ENCODE results near the gene TPST1. TPM values are rescaled to one million over a fixed set of nuclear protein-coding genes. Genes with fewer than 3 reads are reported as not detected.
A peak's percentile ranks its signal among the peaks of the same experiment; 100 is the strongest.

TPST1 gene
- polyA plus RNA-seq, 1 of the 3 experiments (the other 2 are of a cell fraction), result 36.4 TPM

DNA sequence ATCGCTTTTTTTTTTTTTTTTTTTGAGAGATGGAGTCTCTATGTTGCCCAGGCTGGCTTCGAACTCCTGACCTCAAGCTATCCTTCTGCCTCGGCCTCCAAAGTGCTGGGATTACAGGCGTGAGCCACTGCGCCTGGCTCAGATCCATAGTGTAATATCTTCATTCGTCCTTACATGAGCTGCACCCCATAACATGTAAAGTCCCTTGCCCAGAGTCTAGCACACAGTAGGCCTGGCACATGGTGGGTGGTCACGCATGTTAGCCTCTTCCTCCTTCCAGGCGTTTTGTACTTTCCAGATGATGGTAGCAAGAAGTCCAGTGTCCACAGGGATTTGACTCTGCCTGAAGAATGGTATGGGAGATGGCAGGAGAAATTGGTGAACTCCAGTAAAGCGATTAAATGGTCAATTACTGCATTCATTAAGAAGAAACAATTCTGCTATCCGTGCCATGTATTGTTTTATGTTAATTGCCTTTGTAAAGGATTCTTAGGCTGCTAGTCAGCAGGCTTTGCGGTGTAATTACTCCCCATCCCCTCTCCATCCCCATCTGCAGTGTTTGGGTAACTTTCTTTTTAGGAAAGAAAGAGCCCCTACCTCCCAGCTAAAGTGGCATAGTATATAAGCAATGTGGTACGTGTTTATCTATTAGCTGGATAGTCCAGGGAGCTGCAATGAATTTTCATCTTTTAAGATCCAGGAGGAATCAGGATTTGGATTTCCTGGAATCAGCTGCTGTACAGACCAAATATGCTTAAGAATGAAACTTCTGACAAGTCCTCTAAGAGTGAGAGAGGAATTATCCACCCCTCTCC lies 1.2 kb downstream of the TPST1 start:
- Histone ChIP-seq H3K4me1 (ENCODE audit: control insufficient read depth in 1 of 2, insufficient read depth in 2 of 2, low read depth in 1 of 2, low read length in 1 of 2) (peaks cover 12 to 18% of the 10 kb centered on the region in 2 experiments), H2AFZ (ENCODE audit: low read depth) (no peak overlapping the region), H3K27me3 (ENCODE audit: insufficient read depth) (no peaks in the 10 kb centered on the region), H3K27ac (ENCODE audit: low read depth in 2 of 2, low read length in 1 of 2) (no peak overlapping the region; a peak in 1 of 4 replicates), H3K79me2 (ENCODE audit: insufficient read depth) (peaks cover 52% of the 10 kb centered on the region), H3K9me2 (no peaks in the 10 kb centered on the region), H3F3A (replicated peaks; ENCODE audit: insufficient read depth) (peaks cover 7% of the 10 kb centered on the region), H3K9ac (peak overlapping the region; percentile 84; the same call in 1 of the 2 replicates), H3K4me3 (ENCODE audit: low read depth in 2 of 2, low read length in 1 of 2) (peak overlapping the region; percentile 72 to 94), H4K20me1 (ENCODE audit: insufficient read depth) (0 out of 2 replicates have a peak, but pooled peaks cover 5% of the 10 kb centered on the region), H3K36me3 (replicated peaks in 1 of 2; ENCODE audit: control insufficient read depth in 1 of 2, insufficient read depth in 2 of 2, low read length in 1 of 2) (peaks cover 0 to 3% of the 10 kb centered on the region in 2 experiments), H3K9me3 (no peaks in the 10 kb centered on the region), H3K4me2 (peak overlapping the region; percentile 77)
- WGBS (ENCODE audit: low lambda C conversion rate), result 58% methylated on average over 12 of the region's 12 CpGs
- TF ChIP-seq CHD2 (IDR thresholded peaks at IDR 0.05; ENCODE audit: low read length, partially characterized antibody) (no peak), FOXM1 (IDR thresholded peaks at IDR 0.05; ENCODE audit: low read depth) (no peak), GATA2 (CRISPR knock-in tag; IDR thresholded peaks at IDR 0.05) (no peak), CTCF (IDR thresholded peaks at IDR 0.05) (no peak), JUND (IDR thresholded peaks at IDR 0.05) (no peak)
- TF ChIP-seq, protein P1, sequence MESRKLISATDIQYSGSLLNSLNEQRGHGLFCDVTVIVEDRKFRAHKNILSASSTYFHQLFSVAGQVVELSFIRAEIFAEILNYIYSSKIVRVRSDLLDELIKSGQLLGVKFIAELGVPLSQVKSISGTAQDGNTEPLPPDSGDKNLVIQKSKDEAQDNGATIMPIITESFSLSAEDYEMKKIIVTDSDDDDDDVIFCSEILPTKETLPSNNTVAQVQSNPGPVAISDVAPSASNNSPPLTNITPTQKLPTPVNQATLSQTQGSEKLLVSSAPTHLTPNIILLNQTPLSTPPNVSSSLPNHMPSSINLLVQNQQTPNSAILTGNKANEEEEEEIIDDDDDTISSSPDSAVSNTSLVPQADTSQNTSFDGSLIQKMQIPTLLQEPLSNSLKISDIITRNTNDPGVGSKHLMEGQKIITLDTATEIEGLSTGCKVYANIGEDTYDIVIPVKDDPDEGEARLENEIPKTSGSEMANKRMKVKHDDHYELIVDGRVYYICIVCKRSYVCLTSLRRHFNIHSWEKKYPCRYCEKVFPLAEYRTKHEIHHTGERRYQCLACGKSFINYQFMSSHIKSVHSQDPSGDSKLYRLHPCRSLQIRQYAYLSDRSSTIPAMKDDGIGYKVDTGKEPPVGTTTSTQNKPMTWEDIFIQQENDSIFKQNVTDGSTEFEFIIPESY (IDR thresholded peaks at IDR 0.05; ENCODE audit: borderline replicate concordance, low read depth), result no peak
- ChIA-PET CTCF (interaction anchor here (0.5 to 5.9 kb wide), 11 partner anchors 12 to 311 kb away, joined by 3 to 35 read pairs (median 3); no protein-coding TSS in a partner anchor), POLR2A (interaction anchor here (0.6 to 2.3 kb wide), 6 partner anchors 56 to 287 kb away, joined by 3 to 12 read pairs (median 4); partner anchors contain the start of gene CRCP)
- no peak for DNase-seq

DNA sequence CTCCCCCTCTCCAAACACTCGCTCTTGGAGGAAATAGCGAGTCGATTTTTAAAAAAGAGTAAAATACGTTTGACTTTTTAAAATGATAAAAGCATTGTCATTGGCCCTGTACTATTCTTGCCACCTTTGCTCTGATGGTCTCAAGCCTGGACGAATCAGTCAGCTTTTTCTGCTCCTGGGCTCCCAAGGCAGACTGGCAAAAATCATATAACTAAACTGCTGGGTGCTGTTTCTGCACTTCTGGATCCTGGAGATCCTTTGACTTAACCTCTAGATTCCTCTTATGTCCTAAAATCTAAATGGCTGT lies 1.8 kb downstream of the TPST1 start:
- Histone ChIP-seq H3K36me3 (replicated peaks in 1 of 2; ENCODE audit: control insufficient read depth in 1 of 2, insufficient read depth in 2 of 2, low read length in 1 of 2) (peaks cover 0 to 3% of the 10 kb centered on the region in 2 experiments), H3K27ac (ENCODE audit: low read depth in 2 of 2, low read length in 1 of 2) (no peak overlapping the region), H3K4me3 (ENCODE audit: low read depth in 2 of 2, low read length in 1 of 2) (peak overlapping the region; percentile 72 to 94; a peak in 3 of 4 replicates), H3K4me1 (ENCODE audit: control insufficient read depth in 1 of 2, insufficient read depth in 2 of 2, low read depth in 1 of 2, low read length in 1 of 2) (peaks cover 16 to 18% of the 10 kb centered on the region in 2 experiments), H3K79me2 (ENCODE audit: insufficient read depth) (peaks cover 52% of the 10 kb centered on the region), H4K20me1 (ENCODE audit: insufficient read depth) (0 out of 2 replicates have a peak, but pooled peaks cover 5% of the 10 kb centered on the region), H3K9me3 (no peaks in the 10 kb centered on the region), H3F3A (replicated peaks; ENCODE audit: insufficient read depth) (peaks cover 5% of the 10 kb centered on the region), H2AFZ (ENCODE audit: low read depth) (no peak overlapping the region), H3K4me2 (peak overlapping the region; percentile 77), H3K9me2 (no peaks in the 10 kb centered on the region), H3K9ac (no peak overlapping the region), H3K27me3 (ENCODE audit: insufficient read depth) (no peaks in the 10 kb centered on the region)
- WGBS (ENCODE audit: low lambda C conversion rate), result 79% methylated on average over 5 of the region's 5 CpGs
- no peak for DNase-seq
- POLR2A ChIA-PET, result no interaction called here
- TF ChIP-seq FOXM1 (IDR thresholded peaks at IDR 0.05; ENCODE audit: low read depth) (no peak), NRF1 (IDR thresholded peaks at IDR 0.05; ENCODE audit: low read depth, low read length) (no peak), GATA2 (CRISPR knock-in tag; IDR thresholded peaks at IDR 0.05) (no peak), RFX5 (IDR thresholded peaks at IDR 0.05; ENCODE audit: low read length) (no peak), NFIC (IDR thresholded peaks at IDR 0.05; ENCODE audit: borderline replicate concordance) (no peak), TAF1 (IDR thresholded peaks at IDR 0.05; ENCODE audit: borderline replicate concordance, low read depth, low read length) (no peak), CTCF (IDR thresholded peaks at IDR 0.05) (no peak), RAD21 (IDR thresholded peaks at IDR 0.05; ENCODE audit: low read length) (no peak), GABPA (IDR thresholded peaks at IDR 0.05; ENCODE audit: low read depth) (no peak)
- TF ChIP-seq, protein P2, sequence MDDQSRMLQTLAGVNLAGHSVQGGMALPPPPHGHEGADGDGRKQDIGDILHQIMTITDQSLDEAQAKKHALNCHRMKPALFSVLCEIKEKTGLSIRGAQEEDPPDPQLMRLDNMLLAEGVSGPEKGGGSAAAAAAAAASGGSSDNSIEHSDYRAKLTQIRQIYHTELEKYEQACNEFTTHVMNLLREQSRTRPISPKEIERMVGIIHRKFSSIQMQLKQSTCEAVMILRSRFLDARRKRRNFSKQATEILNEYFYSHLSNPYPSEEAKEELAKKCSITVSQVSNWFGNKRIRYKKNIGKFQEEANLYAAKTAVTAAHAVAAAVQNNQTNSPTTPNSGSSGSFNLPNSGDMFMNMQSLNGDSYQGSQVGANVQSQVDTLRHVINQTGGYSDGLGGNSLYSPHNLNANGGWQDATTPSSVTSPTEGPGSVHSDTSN (IDR thresholded peaks at IDR 0.05), result no peak
- CTCF ChIA-PET, result interaction anchor here (1.1 to 5.9 kb wide), 4 partner anchors 12 to 310 kb away, joined by 3 to 35 read pairs (median 6); no protein-coding TSS in a partner anchor

Measured in SK-N-SH (cell line).